ENCODE data around the gene DNMBP.
A peak's percentile ranks its signal among the peaks of the same experiment; 100 is the strongest.
"Not testable (repeated sequence)": the region's sequence is repeated elsewhere in the genome, so short reads cannot be mapped to it uniquely, and the experiment has no call there.

DNMBP gene

GRCh38 chr10:100020142-100020885 lies 10.6 kb upstream of the DNMBP start:
- DNase-seq: no peak

- no peak for DNase-seq
Measured at GRCh38 chr10:100019787-100020141, 10.0 kb upstream of the DNMBP start.

- no peak for DNase-seq
Measured at GRCh38 chr10:100014071-100014762, 4.5 kb upstream of the DNMBP start.

GRCh38 chr10:100013621-100014020 lies 3.9 kb upstream of the DNMBP start:
- no peak for DNase-seq

- not testable (repeated sequence) for DNase-seq
Measured at GRCh38 chr10:100011906-100012305, 2.2 kb upstream of the DNMBP start.

GRCh38 chr10:100009283-100009792 lies 409 bp downstream of the DNMBP start:
- DNase-seq: peak in 34 of 56 donors; percentile 4 to 80 (median 50)

- no peak for DNase-seq
Measured at GRCh38 chr10:100008708-100009282, 952 bp downstream of the DNMBP start.

GRCh38 chr10:100008142-100008522 lies 1.6 kb downstream of the DNMBP start:
- DNase-seq: no peak

GRCh38 chr10:100007231-100008141 lies 2.3 kb downstream of the DNMBP start:
- no peak for DNase-seq

- no peak for DNase-seq
Measured at GRCh38 chr10:100006243-100006886, 3.4 kb downstream of the DNMBP start.

- DNase-seq: no peak
Measured at GRCh38 chr10:100004805-100005510, 4.8 kb downstream of the DNMBP start.

- DNase-seq: no peak
Measured at GRCh38 chr10:100000109-100000644, 9.6 kb downstream of the DNMBP start.

GRCh38 chr10:99999319-100000108 lies 10.2 kb downstream of the DNMBP start:
- DNase-seq: no peak

GRCh38 chr10:99998889-99999288 lies 10.9 kb downstream of the DNMBP start:
- no peak for DNase-seq

- no peak for DNase-seq
Measured at GRCh38 chr10:99996671-99997648, 12.8 kb downstream of the DNMBP start.

GRCh38 chr10:99995713-99996112 lies 14.0 kb downstream of the DNMBP start:
- no peak for DNase-seq

- DNase-seq: no peak
Measured at GRCh38 chr10:99995269-99995668, 14.5 kb downstream of the DNMBP start.

- DNase-seq: no peak
Measured at GRCh38 chr10:99994801-99995200, 14.9 kb downstream of the DNMBP start.
